Measurements from ENCODE around the gene BSX.

BSX gene

DNA sequence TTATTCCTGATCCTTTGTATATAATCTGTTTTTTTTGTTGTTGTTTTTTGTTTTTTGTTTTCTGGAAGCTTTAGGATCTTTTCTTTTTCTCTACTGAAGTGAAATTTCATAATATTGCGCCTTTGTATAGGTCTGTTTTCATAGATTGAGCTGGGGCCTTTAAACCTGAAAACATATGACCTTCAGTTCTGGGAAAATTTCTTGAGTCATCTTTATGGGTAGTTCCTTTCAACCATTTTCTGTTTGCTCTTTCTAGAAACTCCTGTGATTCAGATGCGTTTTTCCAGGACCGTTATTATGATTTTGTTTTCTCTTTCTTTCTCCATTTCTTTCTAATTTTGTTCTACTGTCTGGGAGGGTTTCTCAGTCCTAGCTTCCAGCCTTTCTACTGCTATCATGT is 43.7 kb downstream of the BSX start:
- Histone ChIP-seq H3K9me3 (ENCODE audit: low read length) (no peaks in the 10 kb centered on the region), H3F3A (ENCODE audit: insufficient read depth, low read length) (no peaks in the 10 kb centered on the region), H3K27ac (ENCODE audit: low read depth, low read length, poor library complexity, severe bottlenecking) (no peak overlapping the region), H4K20me1 (ENCODE audit: insufficient read depth, low read length) (no peaks in the 10 kb centered on the region), H3K4me2 (ENCODE audit: low read length) (no peak overlapping the region), H3K9me2 (ENCODE audit: low read depth, low read length) (no peaks in the 10 kb centered on the region), H3K27me3 (ENCODE audit: insufficient read depth, low read length) (no peaks in the 10 kb centered on the region), H3K4me3 (ENCODE audit: low read depth, low read length, poor library complexity, severe bottlenecking) (no peak overlapping the region), H3K79me2 (ENCODE audit: insufficient read depth, low read length) (no peaks in the 10 kb centered on the region), H3K36me3 (ENCODE audit: insufficient read depth, low read length) (no peaks in the 10 kb centered on the region), H3K4me1 (ENCODE audit: insufficient read depth, low read length, severe bottlenecking) (no peaks in the 10 kb centered on the region), H3K9ac (ENCODE audit: low read length) (no peak overlapping the region), H2AFZ (ENCODE audit: low read length) (no peak overlapping the region)
- no peak for TF ChIP-seq EZH2 (IDR thresholded peaks at IDR 0.05; ENCODE audit: borderline replicate concordance, low read length)
- TF ChIP-seq, protein P1, sequence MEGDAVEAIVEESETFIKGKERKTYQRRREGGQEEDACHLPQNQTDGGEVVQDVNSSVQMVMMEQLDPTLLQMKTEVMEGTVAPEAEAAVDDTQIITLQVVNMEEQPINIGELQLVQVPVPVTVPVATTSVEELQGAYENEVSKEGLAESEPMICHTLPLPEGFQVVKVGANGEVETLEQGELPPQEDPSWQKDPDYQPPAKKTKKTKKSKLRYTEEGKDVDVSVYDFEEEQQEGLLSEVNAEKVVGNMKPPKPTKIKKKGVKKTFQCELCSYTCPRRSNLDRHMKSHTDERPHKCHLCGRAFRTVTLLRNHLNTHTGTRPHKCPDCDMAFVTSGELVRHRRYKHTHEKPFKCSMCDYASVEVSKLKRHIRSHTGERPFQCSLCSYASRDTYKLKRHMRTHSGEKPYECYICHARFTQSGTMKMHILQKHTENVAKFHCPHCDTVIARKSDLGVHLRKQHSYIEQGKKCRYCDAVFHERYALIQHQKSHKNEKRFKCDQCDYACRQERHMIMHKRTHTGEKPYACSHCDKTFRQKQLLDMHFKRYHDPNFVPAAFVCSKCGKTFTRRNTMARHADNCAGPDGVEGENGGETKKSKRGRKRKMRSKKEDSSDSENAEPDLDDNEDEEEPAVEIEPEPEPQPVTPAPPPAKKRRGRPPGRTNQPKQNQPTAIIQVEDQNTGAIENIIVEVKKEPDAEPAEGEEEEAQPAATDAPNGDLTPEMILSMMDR (IDR thresholded peaks at IDR 0.05; ENCODE audit: low read length) = no peak

DNA sequence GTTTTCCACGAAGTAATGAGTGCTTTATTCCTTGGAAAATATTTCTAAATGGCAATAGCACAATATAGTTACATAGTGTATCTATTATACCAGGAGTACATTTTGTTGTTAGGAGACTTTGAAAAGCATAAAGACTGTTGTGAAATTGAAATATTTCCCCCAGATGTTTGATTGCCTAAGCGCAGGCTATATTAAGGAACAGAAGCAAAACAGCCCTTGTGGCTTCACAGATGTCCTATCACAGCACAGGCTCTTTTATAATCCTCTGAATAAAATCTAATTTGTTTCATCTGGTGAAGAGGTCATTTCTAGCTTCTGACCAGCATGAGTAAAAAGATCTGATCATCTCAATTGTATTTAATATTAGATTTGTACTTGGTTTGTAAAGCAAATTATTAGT is 48.2 kb downstream of the BSX start:
- H2AFZ ChIP-seq (ENCODE audit: low read length) = no peak overlapping the region
- no peaks in the 10 kb centered on the region for H3K9me2 ChIP-seq (ENCODE audit: low read depth, low read length)
- H3K9ac ChIP-seq (ENCODE audit: low read length) = no peak overlapping the region
- H3K27me3 ChIP-seq (ENCODE audit: insufficient read depth, low read length) = no peaks in the 10 kb centered on the region
- H3K4me2 ChIP-seq (ENCODE audit: low read length) = no peak overlapping the region
- H3K9me3 ChIP-seq (ENCODE audit: low read length) = no peaks in the 10 kb centered on the region
- no peak overlapping the region for H3K27ac ChIP-seq (ENCODE audit: low read depth, low read length, poor library complexity, severe bottlenecking)
- TF ChIP-seq, protein P1 (IDR thresholded peaks at IDR 0.05; ENCODE audit: low read length) = no peak
- TF ChIP-seq EZH2 (IDR thresholded peaks at IDR 0.05; ENCODE audit: borderline replicate concordance, low read length) = no peak
- H3K4me3 ChIP-seq (ENCODE audit: low read depth, low read length, poor library complexity, severe bottlenecking) = no peak overlapping the region
- no peaks in the 10 kb centered on the region for H3K36me3 ChIP-seq (ENCODE audit: insufficient read depth, low read length)
- H4K20me1 ChIP-seq (ENCODE audit: insufficient read depth, low read length) = no peaks in the 10 kb centered on the region
- H3K4me1 ChIP-seq (ENCODE audit: insufficient read depth, low read length, severe bottlenecking) = no peaks in the 10 kb centered on the region
- no peaks in the 10 kb centered on the region for H3F3A ChIP-seq (ENCODE audit: insufficient read depth, low read length)
- H3K79me2 ChIP-seq (ENCODE audit: insufficient read depth, low read length) = no peaks in the 10 kb centered on the region

DNA sequence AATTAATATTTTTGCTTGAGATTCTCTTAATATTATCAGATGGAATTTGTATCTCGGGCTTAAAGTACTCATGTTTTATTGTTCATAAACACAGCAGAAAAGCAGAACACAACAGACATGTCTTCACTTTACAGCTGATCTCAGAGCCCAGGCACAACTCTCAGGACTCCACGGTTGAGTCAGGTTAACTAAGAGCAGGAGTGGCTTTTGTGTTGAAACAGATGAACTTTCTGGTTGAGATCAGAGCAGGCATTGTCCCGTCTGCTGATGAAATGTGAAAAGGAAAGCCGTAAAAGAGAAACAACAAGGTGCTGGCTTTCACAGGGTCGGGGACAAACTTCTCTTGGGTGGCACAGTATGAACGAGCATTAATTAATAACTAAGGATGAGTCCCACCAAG is 50.1 kb downstream of the BSX start:
- no peak overlapping the region for H2AFZ ChIP-seq (ENCODE audit: low read length)

More for the DNA sequence above, 50.1 kb downstream of the BSX start:
- TF ChIP-seq, protein P1 (IDR thresholded peaks at IDR 0.05; ENCODE audit: low read length) = no peak
- no peak for TF ChIP-seq EZH2 (IDR thresholded peaks at IDR 0.05; ENCODE audit: borderline replicate concordance, low read length)
- no peaks in the 10 kb centered on the region for H3K9me2 ChIP-seq (ENCODE audit: low read depth, low read length)
- no peak overlapping the region for H3K27ac ChIP-seq (ENCODE audit: low read depth, low read length, poor library complexity, severe bottlenecking)
- H3K36me3 ChIP-seq (ENCODE audit: insufficient read depth, low read length) = no peaks in the 10 kb centered on the region
- H3K79me2 ChIP-seq (ENCODE audit: insufficient read depth, low read length) = no peaks in the 10 kb centered on the region
- no peaks in the 10 kb centered on the region for H3F3A ChIP-seq (ENCODE audit: insufficient read depth, low read length)
- no peaks in the 10 kb centered on the region for H3K4me1 ChIP-seq (ENCODE audit: insufficient read depth, low read length, severe bottlenecking)
- no peaks in the 10 kb centered on the region for H4K20me1 ChIP-seq (ENCODE audit: insufficient read depth, low read length)
- H3K9me3 ChIP-seq (ENCODE audit: low read length) = no peaks in the 10 kb centered on the region
- no peak overlapping the region for H3K9ac ChIP-seq (ENCODE audit: low read length)
- no peak overlapping the region for H3K4me3 ChIP-seq (ENCODE audit: low read depth, low read length, poor library complexity, severe bottlenecking)
- H3K4me2 ChIP-seq (ENCODE audit: low read length) = no peak overlapping the region
- H3K27me3 ChIP-seq (ENCODE audit: insufficient read depth, low read length) = no peaks in the 10 kb centered on the region
